Kidney (tissue), 22 donors: Measurements from ENCODE around the gene FAM120A. TPM values are rescaled to one million over a fixed set of nuclear protein-coding genes. Genes with fewer than 3 reads are reported as not detected.
A peak's percentile ranks its signal among the peaks of the same experiment; 100 is the strongest.

Experiments used
- DNase-seq, 5 donors: peaks; one replicate each; pipeline ENCODE4 v3.0.0-alpha.2; 2013 to 2020
- FAIRE-seq: peaks from 2 replicates; lab custom pipeline; 2012; peaks lifted over from hg19 to GRCh38; lab: Jason Lieb, UNC
- H3K27ac ChIP-seq, 2 donors: one replicate each; pipeline ENCODE4 v1.7.0; 2013; ENCODE audit warnings: low read depth in 2 of 2, low read length in 2 of 2, inconsistent platforms in 1 of 2
- H3K27me3 ChIP-seq: one replicate; pipeline ENCODE4 v1.7.1; 2013; ENCODE audit warnings: low read length, inconsistent platforms; ENCODE audit not compliant: control insufficient read depth, insufficient read depth
- H3K36me3 ChIP-seq, 3 donors: one replicate each; pipeline versions ENCODE4 v1.7.0 to v1.7.1; 2013; ENCODE audit warnings: low read length in 3 of 3, control low read depth in 1 of 3, inconsistent platforms in 1 of 3; ENCODE audit not compliant: insufficient read depth in 3 of 3, control insufficient read depth in 2 of 3
- H3K4me1 ChIP-seq, 3 donors: one replicate each; pipeline versions ENCODE4 v1.7.0 to v1.7.1; 2013; ENCODE audit warnings: low read length in 3 of 3, inconsistent platforms in 1 of 3, low read depth in 1 of 3; ENCODE audit not compliant: control insufficient read depth in 2 of 3, insufficient read depth in 2 of 3
- H3K4me3 ChIP-seq, 3 donors: one replicate each; pipeline versions ENCODE4 v1.7.0 to v1.8.1; 2013; ENCODE audit warnings: low read length in 3 of 3, control low read depth in 1 of 3, inconsistent platforms in 1 of 3
- H3K9ac ChIP-seq, 3 donors: one replicate each; pipeline versions ENCODE4 v1.7.0 to v1.7.1; 2013; ENCODE audit warnings: low read length in 3 of 3, control low read depth in 1 of 3, inconsistent platforms in 1 of 3
- H3K9me3 ChIP-seq, 3 donors: one replicate each; pipeline versions ENCODE4 v1.7.0 to v1.7.1; 2013; ENCODE audit warnings: low read length in 3 of 3, control low read depth in 1 of 3, inconsistent platforms in 1 of 3; ENCODE audit not compliant: control insufficient read depth in 2 of 3, insufficient read depth in 1 of 3
- intact Hi-C: fragments of 100-400 bp; cut with DNase I; formaldehyde crosslinking; loops from one replicate; pipeline ENCODE4 v1.11.1; 2022
- long read RNA-seq, 10 donors: library from polyadenylated mRNA in 1 of 10; unstranded in 1 of 10; transcript quantifications; one replicate each; pipeline ENCODE4 v2.0.0 and lab custom pipeline, GENCODE V29; 2021 to 2026
- polyA plus RNA-seq: library from polyadenylated mRNA; stranded (reverse); fragments of 350-450 nt; fragmentation: Illumina TruSeq; extraction: RNeasy Lipid Tissue Mini Kit (QIAGEN cat#74804); gene quantifications from one replicate; pipeline ENCODE4 v1.2.3, GENCODE V29; 2014; ENCODE audit warnings: low read depth, low replicate concordance; ENCODE audit not compliant: insufficient read depth
- total RNA-seq: library from RNA; stranded (reverse); fragmentation: NEBNext Ultra II Directional; extraction: Animal tissue kit (Norgen Biotek cat#: 25700); gene quantifications from one replicate; pipeline ENCODE4 v1.2.1, GENCODE V29; 2021
- TF ChIP-seq, protein P1 (sequence below): IDR thresholded peaks from 3 replicates; pipeline ENCODE4 v1.5.1; 2012; ENCODE audit warnings: mild to moderate bottlenecking, moderate library complexity, borderline replicate concordance; ENCODE audit not compliant: insufficient read depth; ENCODE audit errors: extremely low read depth
- donor health status: control.
- donor health status: control.
- donor health status: control.
- donor health status: control.
- donor health status: control.
- donor health status: DM: yes; HTN: yes; CAD: no.
- donor health status: Normal renal cell carcinoma (clear cell type).

FAM120A gene, protein sequence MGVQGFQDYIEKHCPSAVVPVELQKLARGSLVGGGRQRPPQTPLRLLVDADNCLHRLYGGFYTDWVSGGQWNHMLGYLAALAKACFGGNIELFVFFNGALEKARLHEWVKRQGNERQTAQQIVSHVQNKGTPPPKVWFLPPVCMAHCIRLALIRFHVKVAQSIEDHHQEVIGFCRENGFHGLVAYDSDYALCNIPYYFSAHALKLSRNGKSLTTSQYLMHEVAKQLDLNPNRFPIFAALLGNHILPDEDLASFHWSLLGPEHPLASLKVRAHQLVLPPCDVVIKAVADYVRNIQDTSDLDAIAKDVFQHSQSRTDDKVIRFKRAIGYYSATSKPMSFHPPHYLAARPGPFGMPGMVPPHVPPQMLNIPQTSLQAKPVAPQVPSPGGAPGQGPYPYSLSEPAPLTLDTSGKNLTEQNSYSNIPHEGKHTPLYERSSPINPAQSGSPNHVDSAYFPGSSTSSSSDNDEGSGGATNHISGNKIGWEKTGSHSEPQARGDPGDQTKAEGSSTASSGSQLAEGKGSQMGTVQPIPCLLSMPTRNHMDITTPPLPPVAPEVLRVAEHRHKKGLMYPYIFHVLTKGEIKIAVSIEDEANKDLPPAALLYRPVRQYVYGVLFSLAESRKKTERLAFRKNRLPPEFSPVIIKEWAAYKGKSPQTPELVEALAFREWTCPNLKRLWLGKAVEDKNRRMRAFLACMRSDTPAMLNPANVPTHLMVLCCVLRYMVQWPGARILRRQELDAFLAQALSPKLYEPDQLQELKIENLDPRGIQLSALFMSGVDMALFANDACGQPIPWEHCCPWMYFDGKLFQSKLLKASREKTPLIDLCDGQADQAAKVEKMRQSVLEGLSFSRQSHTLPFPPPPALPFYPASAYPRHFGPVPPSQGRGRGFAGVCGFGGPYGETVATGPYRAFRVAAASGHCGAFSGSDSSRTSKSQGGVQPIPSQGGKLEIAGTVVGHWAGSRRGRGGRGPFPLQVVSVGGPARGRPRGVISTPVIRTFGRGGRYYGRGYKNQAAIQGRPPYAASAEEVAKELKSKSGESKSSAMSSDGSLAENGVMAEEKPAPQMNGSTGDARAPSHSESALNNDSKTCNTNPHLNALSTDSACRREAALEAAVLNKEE
- 127 TPM for total RNA-seq
- 43.7 TPM for polyA plus RNA-seq
- long read RNA-seq, donor 1, full-length matches to known transcripts: 5 of 70 reads
- long read RNA-seq, donor 1, partial matches to known transcripts: 65 of 70 reads
- long read RNA-seq, donor 1, other reads (novel, unspliced or antisense): 0 of 70 reads
- long read RNA-seq, donor 2, full-length matches to known transcripts: 9 of 56 reads
- long read RNA-seq, donor 2, partial matches to known transcripts: 47 of 56 reads
- long read RNA-seq, donor 2, other reads (novel, unspliced or antisense): 0 of 56 reads
- long read RNA-seq, donor 3, full-length matches to known transcripts: 5 of 18 reads
- long read RNA-seq, donor 3, partial matches to known transcripts: 13 of 18 reads
- long read RNA-seq, donor 3, other reads (novel, unspliced or antisense): 0 of 18 reads
- long read RNA-seq, donor 4, full-length matches to known transcripts: 5 of 17 reads
- long read RNA-seq, donor 4, partial matches to known transcripts: 12 of 17 reads
- long read RNA-seq, donor 4, other reads (novel, unspliced or antisense): 0 of 17 reads
- long read RNA-seq, donor 5, full-length matches to known transcripts: 1 of 1 reads
- long read RNA-seq, donor 5, partial matches to known transcripts: 0 of 1 reads
- long read RNA-seq, donor 5, other reads (novel, unspliced or antisense): 0 of 1 reads
- long read RNA-seq, donor 6, full-length matches to known transcripts: 2 of 2 reads
- long read RNA-seq, donor 6, partial matches to known transcripts: 0 of 2 reads
- long read RNA-seq, donor 6, other reads (novel, unspliced or antisense): 0 of 2 reads
- long read RNA-seq, donor 7, full-length matches to known transcripts: 5 of 66 reads
- long read RNA-seq, donor 7, partial matches to known transcripts: 56 of 66 reads
- long read RNA-seq, donor 7, other reads (novel, unspliced or antisense): 5 of 66 reads
- long read RNA-seq, donor 8, full-length matches to known transcripts: 5 of 5 reads
- long read RNA-seq, donor 8, partial matches to known transcripts: 0 of 5 reads
- long read RNA-seq, donor 8, other reads (novel, unspliced or antisense): 0 of 5 reads
- long read RNA-seq, donor 9, full-length matches to known transcripts: 3 of 3 reads
- long read RNA-seq, donor 9, partial matches to known transcripts: 0 of 3 reads
- long read RNA-seq, donor 9, other reads (novel, unspliced or antisense): 0 of 3 reads
- long read RNA-seq, donor 10, full-length matches to known transcripts: 5 of 11 reads
- long read RNA-seq, donor 10, partial matches to known transcripts: 6 of 11 reads
- long read RNA-seq, donor 10, other reads (novel, unspliced or antisense): 0 of 11 reads

DNA sequence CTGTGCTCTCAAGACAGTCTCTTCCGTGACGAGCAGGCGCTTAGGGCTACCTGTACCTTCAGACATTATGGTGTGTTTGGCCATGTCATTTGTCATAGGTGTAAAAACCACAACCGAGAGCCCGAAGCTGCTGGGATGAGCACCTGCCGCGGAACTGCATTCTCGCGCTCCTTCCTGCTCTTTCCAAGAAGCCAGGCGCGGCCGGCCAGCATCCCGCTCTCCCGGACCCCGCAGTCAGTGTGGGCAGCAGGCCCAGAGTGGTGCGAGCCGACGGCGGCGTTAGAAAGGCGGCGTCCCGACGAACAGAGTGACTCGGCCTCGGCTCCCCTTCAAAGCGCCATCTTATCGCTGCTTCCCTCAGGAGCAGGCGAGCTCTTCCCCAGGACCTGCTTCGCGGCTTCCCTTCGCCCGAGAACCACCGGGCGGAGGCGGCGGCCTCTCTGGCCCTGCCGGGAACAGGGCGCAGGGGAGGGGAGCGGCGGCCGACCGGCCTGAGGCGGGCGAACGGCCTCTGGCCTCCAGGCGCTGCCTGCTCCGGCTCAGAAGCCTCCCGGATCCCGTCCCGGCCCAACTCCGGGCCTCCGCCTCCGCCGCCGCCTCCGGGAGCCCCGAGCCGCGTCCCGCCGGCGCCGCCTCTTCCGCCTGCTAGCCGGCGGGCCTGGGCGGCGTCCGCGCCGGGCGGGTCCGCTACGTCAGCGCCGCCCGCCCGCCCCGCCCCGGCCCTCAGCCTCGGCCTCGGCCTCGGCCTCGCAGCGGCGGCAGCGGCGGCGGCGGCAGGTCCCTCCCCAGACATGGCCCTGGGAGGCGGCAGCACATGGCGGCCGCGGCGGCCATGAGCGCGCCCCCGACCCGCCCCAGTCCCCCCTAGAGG is at the start of gene FAM120A:
Gene FAM120A (plus strand): TSS at position 741 of the 871 bp plus-strand sequence. CDS start 231 bp downstream, outside the sequence.
- intact Hi-C loops: no loop called here
- no peak for FAIRE-seq
- peak within 1 kb of the TSS; percentile 76 to 97 (median 90) for H3K9ac ChIP-seq
- peaks cover 4 to 18% (median 9%) of the 10 kb centered on the region in 3 donors for H3K36me3 ChIP-seq
- peak within 1 kb of the TSS; percentile 85 to 97 (median 97) for H3K4me3 ChIP-seq
- peak; percentile 79 to 94 (median 86) for DNase-seq
- H3K27ac ChIP-seq: peak within 1 kb of the TSS; percentile 89 to 94
- TF ChIP-seq, protein P1, sequence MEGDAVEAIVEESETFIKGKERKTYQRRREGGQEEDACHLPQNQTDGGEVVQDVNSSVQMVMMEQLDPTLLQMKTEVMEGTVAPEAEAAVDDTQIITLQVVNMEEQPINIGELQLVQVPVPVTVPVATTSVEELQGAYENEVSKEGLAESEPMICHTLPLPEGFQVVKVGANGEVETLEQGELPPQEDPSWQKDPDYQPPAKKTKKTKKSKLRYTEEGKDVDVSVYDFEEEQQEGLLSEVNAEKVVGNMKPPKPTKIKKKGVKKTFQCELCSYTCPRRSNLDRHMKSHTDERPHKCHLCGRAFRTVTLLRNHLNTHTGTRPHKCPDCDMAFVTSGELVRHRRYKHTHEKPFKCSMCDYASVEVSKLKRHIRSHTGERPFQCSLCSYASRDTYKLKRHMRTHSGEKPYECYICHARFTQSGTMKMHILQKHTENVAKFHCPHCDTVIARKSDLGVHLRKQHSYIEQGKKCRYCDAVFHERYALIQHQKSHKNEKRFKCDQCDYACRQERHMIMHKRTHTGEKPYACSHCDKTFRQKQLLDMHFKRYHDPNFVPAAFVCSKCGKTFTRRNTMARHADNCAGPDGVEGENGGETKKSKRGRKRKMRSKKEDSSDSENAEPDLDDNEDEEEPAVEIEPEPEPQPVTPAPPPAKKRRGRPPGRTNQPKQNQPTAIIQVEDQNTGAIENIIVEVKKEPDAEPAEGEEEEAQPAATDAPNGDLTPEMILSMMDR: no peak
- peaks cover 0 to 13% (median 5%) of the 10 kb centered on the region in 3 donors for H3K4me1 ChIP-seq
- no peaks in the 10 kb centered on the region for H3K27me3 ChIP-seq
- no peaks in the 10 kb centered on the region for H3K9me3 ChIP-seq

DNA sequence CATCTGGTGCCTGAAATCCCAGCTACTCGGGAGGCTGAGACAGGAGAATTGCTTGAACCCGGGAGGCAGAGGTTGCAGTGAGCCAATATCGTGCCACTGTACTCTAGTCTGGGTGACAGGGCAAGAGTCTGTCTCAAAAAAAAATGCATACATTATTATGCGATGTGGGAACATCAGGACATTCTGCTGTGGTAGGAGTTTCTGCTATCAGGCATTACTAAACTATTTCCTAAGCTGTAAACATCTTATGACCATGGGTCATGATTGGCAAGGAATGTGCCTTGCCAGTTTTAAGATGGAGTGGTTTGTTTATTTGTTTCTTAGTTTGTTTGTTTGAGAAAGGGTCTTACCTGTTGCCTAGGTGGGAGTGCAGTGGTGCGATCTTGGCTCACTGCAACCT is 45.1 kb upstream of the FAM120A start:
- FAIRE-seq: no peak

More for the DNA sequence above, 45.1 kb upstream of the FAM120A start:
- Histone ChIP-seq H3K9me3 (no peaks in the 10 kb centered on the region), H3K4me3 (no peak overlapping the region), H3K27me3 (no peaks in the 10 kb centered on the region), H3K9ac (no peak overlapping the region), H3K36me3 (no peaks in the 10 kb centered on the region), H3K27ac (no peak overlapping the region), H3K4me1 (no peaks in the 10 kb centered on the region)
- no peak for DNase-seq
- TF ChIP-seq, protein P1: no peak
- intact Hi-C loops: no loop called here
